Activated CD4-positive, alpha-beta memory T cell treated with anti-CD3 and anti-CD28 coated beads for 36 hours (primary cell): ENCODE data around the gene DACT2. TPM values are rescaled to one million over a fixed set of nuclear protein-coding genes. Genes with fewer than 3 reads are reported as not detected.
"Not testable (repeated sequence)": the region's sequence is repeated elsewhere in the genome, so short reads cannot be mapped to it uniquely, and the experiment has no call there.

Experiments
- CTCF ChIA-PET: fragments of 350-600 bp; sonication (Branson Sonifier 250); formaldehyde crosslinking; loops from one replicate; lab custom pipeline; 2021; ENCODE audit warnings: antibody characterized with exemption, inconsistent platforms; lab: Charles Lee
- POLR2A ChIA-PET: fragments of 350-600 bp; sonication (Branson Sonifier 250); formaldehyde crosslinking; loops from one replicate; lab custom pipeline; 2021; ENCODE audit warnings: antibody characterized with exemption; lab: Charles Lee
- DNase-seq: peaks from one replicate; pipeline ENCODE4 v3.0.0-alpha.2; 2020
- H3K27ac Mint-ChIP-seq: one replicate; pipeline ENCODE4 v1.8.0; 2021; ENCODE audit warnings: mixed read lengths
- H3K27me3 Mint-ChIP-seq: one replicate; pipeline ENCODE4 v1.8.0; 2021; ENCODE audit warnings: mixed read lengths
- H3K36me3 Mint-ChIP-seq: one replicate; pipeline ENCODE4 v1.8.0; 2021; ENCODE audit warnings: mixed read lengths
- H3K4me1 Mint-ChIP-seq: one replicate; pipeline ENCODE4 v1.8.0; 2021; ENCODE audit warnings: low read depth, mixed read lengths
- H3K4me3 Mint-ChIP-seq: one replicate; pipeline ENCODE4 v1.8.0; 2021; ENCODE audit warnings: mild to moderate bottlenecking, mixed read lengths
- H3K9me3 Mint-ChIP-seq: one replicate; pipeline ENCODE4 v1.8.0; 2021; ENCODE audit warnings: mixed read lengths
- intact Hi-C: fragments of 100-400 bp; cut with micrococcal nuclease; formaldehyde crosslinking; loops from one replicate; pipeline ENCODE4 v1.15.1; 2023
- total RNA-seq, 2 experiments: library from RNA; stranded (reverse); gene quantifications; one replicate each; pipeline ENCODE4 v1.2.3, GENCODE V29; 2021

Gene DACT2
- total RNA-seq, 2 experiments from 2014 or later: not detected

DNA sequence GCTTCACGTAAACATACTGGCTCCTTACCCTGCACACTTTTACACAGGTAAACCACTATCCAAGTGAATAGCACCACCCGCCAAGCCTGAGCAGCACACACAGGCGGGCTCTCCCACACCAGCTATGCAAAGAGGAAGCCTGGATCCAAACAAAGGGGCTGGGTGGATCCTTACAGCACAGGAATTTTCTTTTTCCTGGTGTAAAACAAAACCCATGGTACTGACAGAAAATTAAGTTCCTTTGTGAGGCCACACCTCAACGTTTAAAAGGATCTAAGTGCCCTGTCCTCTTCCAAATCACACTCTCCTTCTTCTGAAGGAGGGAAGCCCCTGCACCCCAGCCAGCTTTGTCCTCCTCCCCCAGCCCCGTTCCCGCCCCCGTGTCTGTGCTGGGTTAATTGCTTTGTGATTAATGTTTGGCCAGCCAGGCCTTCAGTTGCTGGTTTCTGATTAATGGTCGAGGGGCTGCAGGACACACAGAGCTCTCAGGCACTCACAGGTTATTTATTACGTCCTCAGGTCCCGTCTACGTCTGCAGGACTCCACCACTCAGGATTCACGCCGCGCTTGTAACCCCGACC lies 6.1 kb downstream of the DACT2 start:
- no peak for DNase-seq
- H3K4me3 Mint-ChIP-seq: no peak overlapping the region
- H3K27me3 Mint-ChIP-seq: peaks cover 18% of the 10 kb centered on the region
- H3K4me1 Mint-ChIP-seq: no peaks in the 10 kb centered on the region
- intact Hi-C loops: no loop called here
- no peak overlapping the region for H3K27ac Mint-ChIP-seq
- H3K9me3 Mint-ChIP-seq: no peaks in the 10 kb centered on the region
- CTCF ChIA-PET: no interaction called here
- POLR2A ChIA-PET: no interaction called here
- no peaks in the 10 kb centered on the region for H3K36me3 Mint-ChIP-seq

- DNase-seq, H3K4me1 Mint-ChIP-seq, H3K4me3 Mint-ChIP-seq, H3K9me3 Mint-ChIP-seq, CTCF ChIA-PET, H3K36me3 Mint-ChIP-seq, H3K27ac Mint-ChIP-seq, POLR2A ChIA-PET, intact Hi-C loops: not testable (repeated sequence)
- H3K27me3 Mint-ChIP-seq: peaks cover 14% of the 10 kb centered on the region
Observed at GRCh38 chr6:168312125-168312507, 7.5 kb downstream of the DACT2 start.

- POLR2A ChIA-PET: no interaction called here
- H3K4me1 Mint-ChIP-seq: no peaks in the 10 kb centered on the region
- no peaks in the 10 kb centered on the region for H3K9me3 Mint-ChIP-seq
- DNase-seq: no peak
- H3K4me3 Mint-ChIP-seq: no peak overlapping the region
- no peaks in the 10 kb centered on the region for H3K36me3 Mint-ChIP-seq
- H3K27me3 Mint-ChIP-seq: peaks cover 14% of the 10 kb centered on the region
- intact Hi-C loops: no loop called here
- CTCF ChIA-PET: no interaction called here
- H3K27ac Mint-ChIP-seq: no peak overlapping the region
Observed at GRCh38 chr6:168311410-168312124, 8.0 kb downstream of the DACT2 start.

GRCh38 chr6:168310945-168311344 lies 8.6 kb downstream of the DACT2 start:
- no peak for DNase-seq
- ChIA-PET CTCF (no interaction called here), POLR2A (no interaction called here)
- Mint-ChIP-seq H3K4me1 (no peaks in the 10 kb centered on the region), H3K36me3 (no peaks in the 10 kb centered on the region), H3K27ac (no peak overlapping the region), H3K27me3 (peaks cover 14% of the 10 kb centered on the region), H3K9me3 (no peaks in the 10 kb centered on the region), H3K4me3 (no peak overlapping the region)
- intact Hi-C loops: no loop called here

DNA sequence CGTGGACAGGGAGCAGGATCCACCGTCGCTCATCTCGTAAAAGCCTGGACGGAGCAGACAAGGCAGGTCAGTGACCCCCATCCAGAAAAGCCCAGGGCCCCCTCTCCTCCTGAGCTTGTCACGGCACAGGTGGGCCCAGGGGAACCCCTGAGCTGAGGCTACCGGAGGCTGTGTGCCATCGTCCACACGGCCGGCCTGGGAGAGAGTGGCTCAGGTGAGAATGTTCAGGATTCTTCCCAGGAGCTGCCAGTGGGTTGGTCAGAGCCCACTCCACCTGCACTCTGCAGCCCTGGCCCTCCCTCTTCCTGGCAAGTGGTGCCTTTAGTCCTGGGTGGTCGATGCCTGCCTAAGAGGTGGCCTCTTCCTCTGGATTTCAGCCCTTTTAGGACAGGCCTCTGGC lies 9.2 kb downstream of the DACT2 start:
- no peak for DNase-seq
- H3K4me3 Mint-ChIP-seq: no peak overlapping the region
- intact Hi-C loops: no loop called here

DNA sequence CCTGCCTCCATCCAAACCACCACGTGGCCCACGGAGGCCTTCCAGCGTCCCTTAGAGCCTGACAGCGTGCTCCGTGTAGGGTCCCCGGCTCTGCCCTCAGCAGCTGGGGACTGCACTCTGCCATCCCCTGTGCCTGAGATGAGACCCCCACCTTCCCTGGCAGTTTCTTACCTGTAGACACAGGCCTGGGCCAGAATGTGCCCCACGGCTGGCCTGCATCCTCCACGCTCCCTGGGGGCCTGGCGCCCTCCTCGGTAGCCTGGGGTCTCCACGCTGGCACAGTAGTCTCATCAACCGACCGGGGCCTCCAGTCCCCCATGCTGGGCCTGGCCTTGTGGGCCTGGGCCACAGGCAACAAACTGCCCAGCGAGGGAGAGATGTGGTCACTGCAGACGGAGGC lies 9.6 kb downstream of the DACT2 start:
- POLR2A ChIA-PET: no interaction called here
- no peaks in the 10 kb centered on the region for H3K36me3 Mint-ChIP-seq
- CTCF ChIA-PET: no interaction called here
- no peaks in the 10 kb centered on the region for H3K4me1 Mint-ChIP-seq
- intact Hi-C loops: no loop called here
- no peaks in the 10 kb centered on the region for H3K9me3 Mint-ChIP-seq
- H3K27me3 Mint-ChIP-seq: peaks cover 7% of the 10 kb centered on the region
- DNase-seq: no peak
- H3K27ac Mint-ChIP-seq: no peak overlapping the region
- H3K4me3 Mint-ChIP-seq: no peak overlapping the region

More for the DNA sequence above, 9.2 kb downstream of the DACT2 start:
- POLR2A ChIA-PET: no interaction called here
- Mint-ChIP-seq H3K27me3 (peaks cover 10% of the 10 kb centered on the region), H3K27ac (no peak overlapping the region), H3K9me3 (no peaks in the 10 kb centered on the region), H3K4me1 (no peaks in the 10 kb centered on the region), H3K36me3 (no peaks in the 10 kb centered on the region)
- CTCF ChIA-PET: no interaction called here

- CTCF ChIA-PET: no interaction called here
- intact Hi-C loops: no loop called here
- H3K36me3 Mint-ChIP-seq: no peaks in the 10 kb centered on the region
Observed at GRCh38 chr6:168309183-168309582, 10.4 kb downstream of the DACT2 start.

GRCh38 chr6:168308390-168309144 lies 11.0 kb downstream of the DACT2 start:
- no peak overlapping the region for H3K4me3 Mint-ChIP-seq
- POLR2A ChIA-PET: no interaction called here
- CTCF ChIA-PET: no interaction called here
- H3K36me3 Mint-ChIP-seq: no peaks in the 10 kb centered on the region
- no peak overlapping the region for H3K27ac Mint-ChIP-seq
- intact Hi-C loops: no loop called here
- peaks cover 2% of the 10 kb centered on the region for H3K27me3 Mint-ChIP-seq
- no peaks in the 10 kb centered on the region for H3K4me1 Mint-ChIP-seq
- no peaks in the 10 kb centered on the region for H3K9me3 Mint-ChIP-seq
- DNase-seq: no peak

More at GRCh38 chr6:168309183-168309582, 10.4 kb downstream of the DACT2 start:
- Mint-ChIP-seq H3K27ac (no peak overlapping the region), H3K27me3 (peaks cover 7% of the 10 kb centered on the region), H3K4me1 (no peaks in the 10 kb centered on the region), H3K4me3 (no peak overlapping the region), H3K9me3 (no peaks in the 10 kb centered on the region)
- POLR2A ChIA-PET: no interaction called here
- no peak for DNase-seq

- CTCF ChIA-PET: no interaction called here
- H3K4me3 Mint-ChIP-seq: no peak overlapping the region
- POLR2A ChIA-PET: no interaction called here
- H3K9me3 Mint-ChIP-seq: no peaks in the 10 kb centered on the region
- no peak overlapping the region for H3K27ac Mint-ChIP-seq
- intact Hi-C loops: no loop called here
- H3K27me3 Mint-ChIP-seq: peaks cover 2% of the 10 kb centered on the region
- H3K4me1 Mint-ChIP-seq: no peaks in the 10 kb centered on the region
- no peaks in the 10 kb centered on the region for H3K36me3 Mint-ChIP-seq
- no peak for DNase-seq
Observed at GRCh38 chr6:168307695-168308021, 11.9 kb downstream of the DACT2 start.

DNA sequence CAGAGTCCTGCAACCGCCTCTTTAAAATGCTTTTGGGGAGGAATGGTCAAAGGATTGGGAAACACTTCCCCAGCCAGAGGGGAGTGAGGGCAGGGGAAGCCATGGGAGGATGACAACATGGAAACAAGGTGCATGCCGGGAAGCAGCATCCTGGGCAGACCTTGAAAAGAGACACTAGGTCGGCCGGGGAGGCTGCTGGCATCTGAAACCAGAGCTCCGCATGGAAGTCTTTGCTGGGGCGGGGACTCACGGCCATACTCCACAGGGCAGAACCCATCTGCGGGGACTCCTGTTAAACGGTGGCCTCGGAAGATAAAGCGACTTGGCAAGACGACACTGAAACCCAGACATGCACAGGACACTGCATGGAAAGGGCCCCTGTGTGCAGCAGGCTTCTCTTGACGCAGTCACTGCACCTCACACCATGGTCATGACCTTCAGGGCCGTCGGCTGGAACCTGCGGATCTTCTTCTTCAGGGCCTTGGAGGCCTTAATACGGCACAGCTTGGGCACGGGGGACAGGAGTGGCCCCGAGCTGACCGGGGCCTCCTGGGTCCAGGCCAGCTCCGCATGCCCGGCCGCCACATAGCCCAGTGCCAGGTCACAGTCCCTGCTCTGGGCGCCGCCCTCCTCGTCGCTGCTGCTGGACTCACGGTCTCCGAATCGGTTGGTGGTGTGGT lies 12.4 kb downstream of the DACT2 start:
- no peak overlapping the region for H3K4me3 Mint-ChIP-seq
- POLR2A ChIA-PET: no interaction called here

GRCh38 chr6:168305863-168306262 lies 13.7 kb downstream of the DACT2 start:
- Mint-ChIP-seq H3K27me3 (no peaks in the 10 kb centered on the region), H3K27ac (no peak overlapping the region), H3K36me3 (no peaks in the 10 kb centered on the region), H3K4me1 (no peaks in the 10 kb centered on the region), H3K4me3 (no peak overlapping the region), H3K9me3 (no peaks in the 10 kb centered on the region)
- ChIA-PET CTCF (no interaction called here), POLR2A (interaction anchor here (0.7 kb wide), 1 partner anchor 40 kb away, joined by 3 read pairs; no protein-coding TSS in a partner anchor)
- intact Hi-C loops: no loop called here
- no peak for DNase-seq

More for the DNA sequence above, 12.4 kb downstream of the DACT2 start:
- no peak for DNase-seq
- CTCF ChIA-PET: no interaction called here
- H3K4me1 Mint-ChIP-seq: no peaks in the 10 kb centered on the region
- no peaks in the 10 kb centered on the region for H3K9me3 Mint-ChIP-seq
- no peaks in the 10 kb centered on the region for H3K36me3 Mint-ChIP-seq
- intact Hi-C loops: no loop called here
- H3K27ac Mint-ChIP-seq: no peak overlapping the region
- no peaks in the 10 kb centered on the region for H3K27me3 Mint-ChIP-seq

GRCh38 chr6:168305096-168305749 lies 14.4 kb downstream of the DACT2 start:
- ChIA-PET CTCF (no interaction called here), POLR2A (interaction anchor here (0.6 kb wide), 1 partner anchor 46 kb away, joined by 3 read pairs; no protein-coding TSS in a partner anchor)
- no peak overlapping the region for H3K27ac Mint-ChIP-seq
- no peak overlapping the region for H3K4me3 Mint-ChIP-seq
- no peaks in the 10 kb centered on the region for H3K4me1 Mint-ChIP-seq
- no peaks in the 10 kb centered on the region for H3K9me3 Mint-ChIP-seq
- no peaks in the 10 kb centered on the region for H3K27me3 Mint-ChIP-seq
- no peak for DNase-seq
- H3K36me3 Mint-ChIP-seq: no peaks in the 10 kb centered on the region
- intact Hi-C loops: no loop called here
